Thyroid gland (tissue), 4 donors: Measurements from ENCODE around the gene TST.

Experiments used
- POLR2A ChIP-seq, 2 donors: fragments of 450-650 bp; IDR thresholded peaks; one replicate each; pipeline ENCODE4 v1.6.1; 2017; ENCODE audit warnings: antibody characterized with exemption in 2 of 2, mild to moderate bottlenecking in 2 of 2, moderate library complexity in 1 of 2
- TF ChIP-seq, protein P1 (sequence below), 6 experiments: fragments of 200-600 bp in 3 of 6; fragments of 450-650 bp in 3 of 6; sonication (generic) in 3 of 6; IDR thresholded peaks; one replicate each; pipeline ENCODE4 v1.5.1; 2016 to 2019; ENCODE audit warnings: antibody characterized with exemption in 6 of 6, mild to moderate bottlenecking in 2 of 6, inconsistent platforms in 1 of 6, moderate library complexity in 1 of 6

DNA sequence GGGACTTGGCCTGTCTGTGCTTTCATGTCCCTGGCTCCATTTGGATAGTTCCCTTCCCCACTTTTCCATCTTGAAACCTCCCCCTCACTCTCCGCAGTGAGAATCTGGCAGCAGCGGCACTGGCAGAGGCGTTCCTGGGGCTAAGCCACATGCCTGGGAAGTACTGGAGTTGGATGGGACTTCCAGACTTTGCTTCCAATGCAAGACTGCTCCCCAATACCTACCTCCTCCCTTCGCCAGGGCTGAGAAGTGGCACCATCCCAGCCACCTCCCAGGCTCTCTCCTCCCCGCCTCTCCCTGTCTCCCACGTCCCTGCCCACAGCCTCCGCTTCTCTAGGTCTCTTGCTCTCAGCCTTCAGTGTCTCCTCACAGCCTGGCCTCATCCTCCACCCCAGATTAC, 16.6 kb downstream of the TST start:
- TF ChIP-seq, protein P1, sequence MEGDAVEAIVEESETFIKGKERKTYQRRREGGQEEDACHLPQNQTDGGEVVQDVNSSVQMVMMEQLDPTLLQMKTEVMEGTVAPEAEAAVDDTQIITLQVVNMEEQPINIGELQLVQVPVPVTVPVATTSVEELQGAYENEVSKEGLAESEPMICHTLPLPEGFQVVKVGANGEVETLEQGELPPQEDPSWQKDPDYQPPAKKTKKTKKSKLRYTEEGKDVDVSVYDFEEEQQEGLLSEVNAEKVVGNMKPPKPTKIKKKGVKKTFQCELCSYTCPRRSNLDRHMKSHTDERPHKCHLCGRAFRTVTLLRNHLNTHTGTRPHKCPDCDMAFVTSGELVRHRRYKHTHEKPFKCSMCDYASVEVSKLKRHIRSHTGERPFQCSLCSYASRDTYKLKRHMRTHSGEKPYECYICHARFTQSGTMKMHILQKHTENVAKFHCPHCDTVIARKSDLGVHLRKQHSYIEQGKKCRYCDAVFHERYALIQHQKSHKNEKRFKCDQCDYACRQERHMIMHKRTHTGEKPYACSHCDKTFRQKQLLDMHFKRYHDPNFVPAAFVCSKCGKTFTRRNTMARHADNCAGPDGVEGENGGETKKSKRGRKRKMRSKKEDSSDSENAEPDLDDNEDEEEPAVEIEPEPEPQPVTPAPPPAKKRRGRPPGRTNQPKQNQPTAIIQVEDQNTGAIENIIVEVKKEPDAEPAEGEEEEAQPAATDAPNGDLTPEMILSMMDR (IDR thresholded peaks at IDR 0.05) = no peak
- TF ChIP-seq POLR2A (IDR thresholded peaks at IDR 0.05) = no peak
